GM19438 (cell line): ENCODE measurements around the gene ADARB1.

Experiments used
- ATAC-seq: cut with Tn5 transposase; IDR thresholded peaks from one replicate; pipeline ENCODE4 v1.9.1; 2021; ENCODE audit warnings: low read depth; ENCODE audit not compliant: unreplicated experiment

Gene ADARB1

DNA sequence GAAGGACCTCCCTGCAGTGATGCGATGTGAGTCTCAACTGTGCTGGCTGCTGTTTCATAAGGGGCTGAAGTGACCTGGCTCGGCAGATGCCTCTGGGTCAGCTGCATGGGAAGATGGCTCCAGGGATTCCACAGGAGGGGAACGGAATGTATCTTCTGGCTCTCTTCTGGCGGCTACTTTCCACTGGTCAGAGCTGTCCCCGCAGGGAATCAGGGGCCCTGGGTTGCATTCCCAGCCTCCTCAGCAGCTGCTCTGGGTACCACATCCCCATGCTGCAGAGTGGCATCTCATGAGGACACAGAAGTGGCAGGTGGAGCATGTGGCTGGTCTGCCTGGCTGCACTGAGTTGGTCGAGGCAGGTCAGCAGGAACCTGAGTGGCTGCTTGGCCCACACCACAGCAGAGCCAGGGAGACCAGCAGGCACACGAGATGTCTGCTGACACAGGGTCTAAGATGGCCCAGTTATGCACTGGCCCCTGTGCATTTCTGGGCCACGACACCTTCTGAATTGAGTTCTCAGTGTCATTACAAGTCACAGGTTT lies 170.5 kb downstream of the ADARB1 start:
- ATAC-seq: no peak

DNA sequence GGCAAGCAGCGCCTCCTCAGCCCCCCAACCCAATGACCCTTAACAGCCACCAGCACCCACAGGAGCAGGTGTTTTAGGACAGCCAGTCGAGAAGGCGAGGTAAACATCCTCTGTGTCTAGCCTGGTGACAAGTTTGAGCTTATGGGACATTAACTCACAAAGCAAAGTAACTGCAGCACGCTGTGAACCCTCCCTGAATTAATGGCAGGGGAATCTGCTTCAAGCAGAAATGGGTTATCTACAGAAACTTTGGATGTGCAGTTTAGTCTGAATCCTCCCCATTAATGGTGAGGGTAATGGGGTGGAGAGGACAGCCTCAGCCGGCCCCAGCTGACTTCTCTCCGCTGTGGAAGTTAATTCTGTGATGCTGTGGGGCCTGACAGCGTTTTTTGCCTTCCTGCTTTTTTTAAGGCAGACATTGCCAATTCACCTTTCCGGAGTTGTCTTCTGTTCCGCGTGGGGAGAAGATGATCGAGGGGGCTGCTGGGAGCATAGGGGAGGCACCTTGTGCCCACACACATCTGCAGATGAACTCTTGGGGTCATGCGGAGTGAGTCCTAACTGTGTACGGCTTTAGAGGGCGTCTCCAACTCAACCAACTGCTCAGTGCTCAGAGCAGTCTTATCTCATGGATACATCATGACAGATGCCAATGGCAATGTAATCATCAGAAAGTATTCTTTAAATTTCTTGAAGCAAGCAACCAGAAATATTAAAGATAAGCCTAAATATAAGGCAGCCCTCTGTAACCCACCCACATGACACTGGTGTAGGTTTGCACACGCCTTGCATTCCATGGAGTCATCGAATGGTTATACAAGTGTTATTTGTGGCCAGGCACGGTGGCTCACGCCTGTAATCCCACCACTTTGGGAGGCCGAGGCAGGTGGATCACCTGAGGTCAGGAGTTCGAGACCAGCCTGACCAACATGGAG lies 172.3 kb downstream of the ADARB1 start:
- no peak for ATAC-seq

DNA sequence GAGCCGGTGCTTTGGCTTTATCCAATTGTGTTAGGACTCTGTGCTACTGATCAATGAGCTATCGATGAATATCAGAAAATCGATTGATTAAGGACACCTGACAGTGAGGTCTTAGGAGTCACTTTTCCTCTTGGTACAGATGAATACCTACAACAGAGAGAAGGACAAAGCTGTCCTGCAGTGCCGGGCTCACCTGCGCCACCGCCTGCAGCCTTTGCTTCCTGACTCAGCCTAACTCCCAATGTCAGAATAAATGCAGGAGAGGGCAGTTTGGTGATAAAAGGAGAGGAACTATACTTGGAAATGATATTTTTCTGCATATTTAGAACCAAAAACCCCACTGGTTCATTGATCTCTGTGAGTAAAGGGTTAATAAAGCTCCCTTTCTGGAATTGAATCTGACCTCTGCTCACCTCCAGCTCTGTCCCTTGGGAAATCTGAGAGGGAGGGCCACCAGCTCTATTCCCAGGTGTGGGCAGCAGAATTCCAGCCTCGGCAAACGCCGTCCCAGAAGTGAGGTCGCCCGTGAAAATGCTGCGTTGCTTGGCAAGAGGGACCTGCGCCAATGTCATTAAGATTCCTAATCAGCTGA lies 174.0 kb downstream of the ADARB1 start:
- no peak for ATAC-seq

DNA sequence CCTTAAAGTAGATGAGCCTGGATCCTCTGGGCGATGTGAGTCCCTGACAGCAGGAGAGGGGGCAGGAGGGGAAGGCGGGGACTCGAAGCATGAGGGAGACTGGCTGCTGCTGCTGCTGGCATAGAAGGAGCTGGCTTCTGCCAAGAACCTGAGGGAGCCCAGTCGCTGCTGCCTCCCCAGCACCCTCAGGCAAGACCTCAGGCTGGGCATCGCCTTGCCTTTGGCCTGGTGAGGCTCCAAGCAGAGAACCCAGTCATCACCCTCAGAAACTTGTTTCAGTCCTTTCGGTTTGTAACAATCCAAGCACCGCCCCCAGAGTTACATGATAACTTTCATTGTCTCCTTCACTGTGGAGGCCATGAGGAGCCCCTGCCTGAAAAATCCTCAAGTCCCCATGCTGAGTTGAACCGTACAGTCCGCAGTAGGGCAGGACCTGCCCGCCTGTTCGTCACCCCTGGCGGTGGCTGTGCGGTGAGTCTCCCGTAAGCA lies 174.6 kb downstream of the ADARB1 start:
- no peak for ATAC-seq

DNA sequence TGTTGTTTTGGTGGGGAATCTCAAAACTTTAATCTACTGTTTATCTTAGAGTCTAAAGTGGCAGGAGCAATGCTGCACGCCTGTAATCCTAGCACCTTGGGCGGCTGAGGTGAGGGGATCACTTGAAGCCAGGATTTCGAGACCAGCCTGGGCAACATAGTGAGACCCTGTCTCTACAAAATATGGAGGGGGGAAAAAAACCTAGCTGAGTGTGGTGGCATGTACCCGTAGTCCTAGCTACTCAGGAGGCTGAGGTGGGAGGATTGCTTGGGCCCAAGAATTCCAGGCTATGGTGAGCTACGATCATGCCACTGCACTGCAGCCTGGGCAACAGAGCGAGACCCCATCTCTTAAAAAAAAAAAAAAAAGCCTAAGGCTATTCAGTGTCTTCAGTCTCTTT lies 175.2 kb downstream of the ADARB1 start:
- ATAC-seq: no peak

DNA sequence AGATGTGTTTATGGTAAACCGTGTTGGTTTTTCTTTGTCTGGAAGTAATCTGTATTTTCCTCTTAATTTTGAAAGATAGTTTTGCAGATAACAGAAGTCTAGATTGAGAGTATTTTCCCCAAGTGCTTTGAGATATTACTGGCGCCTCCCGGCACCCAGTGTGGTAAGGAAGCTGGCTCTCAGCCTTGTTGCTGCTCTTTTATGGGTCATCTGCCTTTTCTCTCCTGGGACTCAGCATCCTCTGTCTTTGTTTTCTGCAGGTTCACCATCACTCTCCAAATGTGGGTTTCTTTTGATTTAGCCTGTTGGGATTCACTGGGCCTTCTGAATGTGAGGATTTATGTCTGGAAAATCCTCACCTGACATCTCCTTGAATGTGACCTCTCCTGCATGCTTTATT lies 175.9 kb downstream of the ADARB1 start:
- no peak for ATAC-seq

DNA sequence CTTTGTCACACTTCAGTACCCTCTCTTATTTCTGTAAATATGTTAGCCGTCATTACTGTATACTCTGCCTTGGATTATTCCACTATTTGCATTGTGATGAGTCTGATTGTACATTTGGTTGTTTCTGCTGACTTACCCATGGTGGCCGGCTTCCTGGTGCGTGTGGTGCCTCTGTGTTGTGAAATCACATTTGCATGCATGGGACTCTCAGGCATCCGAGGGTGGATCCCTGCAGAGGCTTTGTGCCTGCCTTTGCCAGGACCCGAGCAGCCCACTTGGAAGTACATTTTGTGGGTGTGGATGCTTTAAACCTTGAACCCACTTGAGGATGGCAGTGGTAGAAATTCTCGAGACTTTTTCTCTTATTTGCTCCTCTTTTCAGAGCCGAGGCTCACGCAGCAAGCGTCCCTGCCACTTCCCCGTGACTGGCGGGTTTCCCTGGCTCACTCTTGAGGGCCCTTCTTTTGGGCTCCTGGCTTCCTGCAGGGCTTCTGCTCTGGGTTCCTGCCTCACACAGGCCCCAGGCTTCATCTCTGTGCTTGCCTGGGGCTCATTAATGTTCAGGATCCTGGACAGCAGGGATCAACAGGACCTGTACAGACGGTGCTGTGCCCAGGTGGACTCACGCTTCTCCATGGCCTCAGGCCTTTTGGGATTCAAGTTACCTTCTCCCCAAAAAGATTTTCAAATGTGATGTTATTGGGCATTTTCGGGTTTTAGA lies 176.7 kb downstream of the ADARB1 start:
- ATAC-seq: no peak

DNA sequence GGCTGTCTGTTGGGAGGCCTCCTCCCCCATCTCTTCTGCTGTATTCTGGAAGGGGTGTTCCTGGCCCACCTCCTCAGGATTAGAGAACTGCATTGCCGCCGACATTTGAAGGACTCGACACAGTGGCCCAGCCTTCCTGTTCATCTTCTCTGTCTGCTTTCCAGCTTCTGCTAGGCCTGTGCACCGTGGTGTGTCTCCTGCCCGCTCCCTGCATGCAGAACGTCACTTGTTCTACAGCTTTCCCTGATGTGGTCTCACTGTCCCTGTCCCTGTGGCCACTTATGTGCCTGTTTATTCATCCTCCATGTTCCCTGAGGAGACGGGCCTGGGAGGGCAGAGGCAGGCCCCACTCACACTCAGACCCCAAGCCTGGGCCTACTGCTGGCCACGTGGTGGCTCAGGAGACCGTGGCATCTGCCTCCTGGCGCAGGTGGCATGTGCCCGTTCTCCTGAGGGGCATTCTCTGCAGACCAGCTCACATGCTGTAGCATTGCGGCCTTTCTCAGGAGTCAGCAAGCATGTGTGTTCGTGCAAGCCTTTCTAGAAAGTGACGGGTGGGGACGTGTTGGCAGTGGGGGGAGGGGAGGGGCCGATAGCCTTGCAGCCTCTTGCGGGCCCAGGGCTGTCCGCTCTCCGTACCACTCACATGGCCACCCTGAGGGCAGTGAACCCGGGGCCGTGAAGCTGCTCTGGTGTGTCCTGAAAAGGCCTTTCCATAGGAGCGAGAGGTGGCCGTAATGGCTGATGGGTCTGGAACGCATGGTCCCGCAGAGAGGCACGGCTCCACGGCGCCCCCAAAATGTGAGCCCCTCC lies 177.5 kb downstream of the ADARB1 start:
- no peak for ATAC-seq

DNA sequence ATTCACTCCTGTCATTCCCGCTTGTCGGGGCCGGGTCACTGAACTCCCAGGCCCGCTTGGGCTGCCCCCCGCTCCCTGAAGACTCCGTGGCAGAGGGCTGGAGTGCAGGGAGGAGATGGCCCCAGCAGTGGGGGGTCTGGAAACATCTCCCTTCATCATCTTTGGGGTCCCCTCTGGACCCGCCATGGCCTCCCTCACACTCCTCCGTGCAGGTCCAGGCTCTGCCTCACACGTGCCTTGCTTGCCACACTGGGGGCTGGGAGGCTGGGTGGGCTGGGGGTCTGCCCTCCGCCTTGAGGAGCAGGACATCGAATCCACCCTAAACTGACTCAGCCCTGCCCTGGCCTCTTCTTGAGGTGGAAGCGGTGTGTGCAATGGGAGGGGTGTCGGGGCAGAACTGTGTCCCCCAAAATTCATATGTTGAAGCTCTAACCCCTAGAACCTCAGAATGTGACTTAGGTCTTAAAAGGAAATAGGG lies 178.1 kb downstream of the ADARB1 start:
- ATAC-seq: no peak

DNA sequence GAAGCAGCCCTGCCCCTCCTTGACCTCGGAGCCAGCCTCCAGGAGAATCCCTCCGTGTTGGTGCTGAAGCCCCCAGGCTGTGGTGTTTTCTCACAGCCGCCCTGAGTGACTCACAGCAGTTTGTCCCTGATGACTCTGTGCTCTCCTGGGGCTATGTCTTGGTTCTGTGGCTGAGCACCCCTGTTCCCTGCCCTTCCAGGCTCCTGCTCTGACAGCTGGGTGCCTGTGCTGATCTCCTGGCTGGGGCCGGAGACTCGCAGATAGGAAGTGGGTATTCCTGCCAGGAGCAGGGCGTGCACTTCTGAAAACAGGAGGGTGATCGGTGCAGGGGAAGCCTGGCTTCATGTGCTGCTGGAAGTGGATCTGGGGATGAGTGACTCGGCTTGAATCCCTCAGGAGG lies 178.8 kb downstream of the ADARB1 start:
- ATAC-seq: no peak

DNA sequence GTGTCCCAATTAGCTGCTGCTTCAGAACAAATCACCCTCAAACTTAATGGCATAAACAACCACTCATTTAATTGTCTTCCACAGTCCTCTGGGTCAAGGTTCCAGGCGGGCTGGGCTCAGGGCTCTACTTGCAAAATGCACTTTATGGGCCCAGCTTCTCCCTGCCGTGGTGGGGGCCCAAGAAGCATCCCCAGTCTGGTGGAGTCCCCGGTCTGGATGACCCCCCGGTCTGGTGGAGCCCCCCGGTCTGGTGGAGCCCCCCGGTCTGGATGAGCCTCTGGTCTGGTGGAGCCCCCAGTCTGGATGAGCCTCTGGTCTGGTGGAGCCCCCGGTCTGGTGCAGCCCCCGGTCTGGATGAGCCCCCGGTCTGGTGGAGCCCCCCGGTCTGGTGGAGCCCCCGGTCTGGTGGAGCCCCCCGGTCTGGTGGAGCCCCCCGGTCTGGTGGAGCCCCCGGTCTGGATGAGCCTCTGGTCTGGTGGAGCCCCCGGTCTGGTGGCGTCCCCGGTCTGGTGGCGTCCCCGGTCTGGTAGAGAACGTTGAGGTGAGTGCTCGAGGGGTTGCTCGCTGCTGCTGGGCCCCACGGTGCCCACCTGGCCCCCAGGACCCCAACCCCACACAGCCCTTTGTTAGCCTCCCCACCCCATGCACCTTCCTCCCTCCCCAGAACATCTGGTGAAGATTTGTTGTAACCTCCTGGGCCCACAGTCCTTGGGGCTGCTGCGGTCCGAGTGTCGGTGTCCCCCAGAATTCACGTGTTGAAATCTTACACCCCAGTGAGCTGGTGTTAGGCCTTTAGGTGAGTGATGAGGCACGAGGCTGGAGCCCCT lies 179.5 kb downstream of the ADARB1 start:
- no peak for ATAC-seq

DNA sequence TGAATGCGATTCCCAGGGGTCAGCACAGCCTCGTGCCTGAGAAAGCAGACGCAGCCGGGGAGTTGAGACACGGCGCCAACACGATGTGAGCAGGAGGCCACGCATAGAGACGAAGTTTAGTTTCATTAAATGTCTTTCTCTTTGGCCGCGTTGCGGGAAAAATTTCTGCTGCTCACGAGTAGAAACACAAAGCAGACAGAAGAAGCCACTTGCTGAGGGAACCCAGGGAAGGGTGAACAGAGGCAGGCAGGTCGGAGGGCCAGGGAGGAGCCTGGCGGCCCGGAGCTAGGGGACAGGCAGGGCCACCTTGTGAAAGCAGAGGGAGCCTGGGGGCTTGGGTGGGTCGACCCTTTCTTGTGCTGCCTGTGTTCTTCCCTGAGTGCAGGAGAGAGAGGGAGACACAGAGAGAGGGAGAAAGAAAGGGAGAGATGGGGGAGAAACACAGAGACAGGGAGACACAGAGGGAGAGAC lies 180.1 kb downstream of the ADARB1 start:
- ATAC-seq: no peak

DNA sequence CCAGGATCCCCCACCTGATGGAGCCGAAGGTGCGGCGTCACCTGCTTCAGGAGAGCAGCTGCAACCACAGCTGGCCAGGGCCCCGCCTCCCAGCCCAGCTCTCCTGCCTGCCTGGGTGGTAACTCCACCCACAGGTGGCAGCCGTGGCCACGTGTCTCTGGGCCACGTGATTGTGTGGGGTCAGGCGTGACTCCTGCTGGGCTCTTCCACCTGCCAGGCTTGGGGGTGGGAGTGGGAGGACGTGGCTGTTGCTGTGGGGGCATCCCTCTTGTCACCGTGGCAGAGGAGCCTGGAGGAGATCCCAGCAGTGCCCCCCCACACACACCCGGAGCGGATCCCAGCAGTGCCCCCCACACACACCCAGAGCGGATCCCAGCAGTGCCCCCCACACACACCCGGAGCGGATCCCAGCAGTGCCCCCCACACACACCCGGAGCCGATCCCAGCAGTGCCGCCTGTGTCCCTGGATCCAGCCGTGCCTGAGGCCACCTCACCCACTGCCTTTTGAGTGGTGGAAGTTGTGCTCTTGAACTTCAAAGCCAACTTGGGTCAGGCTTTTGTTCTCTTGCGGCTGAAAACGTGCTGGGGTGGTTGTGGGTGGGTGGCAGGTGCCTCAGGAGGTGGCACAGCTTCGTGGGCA lies 181.1 kb downstream of the ADARB1 start:
- no peak for ATAC-seq

DNA sequence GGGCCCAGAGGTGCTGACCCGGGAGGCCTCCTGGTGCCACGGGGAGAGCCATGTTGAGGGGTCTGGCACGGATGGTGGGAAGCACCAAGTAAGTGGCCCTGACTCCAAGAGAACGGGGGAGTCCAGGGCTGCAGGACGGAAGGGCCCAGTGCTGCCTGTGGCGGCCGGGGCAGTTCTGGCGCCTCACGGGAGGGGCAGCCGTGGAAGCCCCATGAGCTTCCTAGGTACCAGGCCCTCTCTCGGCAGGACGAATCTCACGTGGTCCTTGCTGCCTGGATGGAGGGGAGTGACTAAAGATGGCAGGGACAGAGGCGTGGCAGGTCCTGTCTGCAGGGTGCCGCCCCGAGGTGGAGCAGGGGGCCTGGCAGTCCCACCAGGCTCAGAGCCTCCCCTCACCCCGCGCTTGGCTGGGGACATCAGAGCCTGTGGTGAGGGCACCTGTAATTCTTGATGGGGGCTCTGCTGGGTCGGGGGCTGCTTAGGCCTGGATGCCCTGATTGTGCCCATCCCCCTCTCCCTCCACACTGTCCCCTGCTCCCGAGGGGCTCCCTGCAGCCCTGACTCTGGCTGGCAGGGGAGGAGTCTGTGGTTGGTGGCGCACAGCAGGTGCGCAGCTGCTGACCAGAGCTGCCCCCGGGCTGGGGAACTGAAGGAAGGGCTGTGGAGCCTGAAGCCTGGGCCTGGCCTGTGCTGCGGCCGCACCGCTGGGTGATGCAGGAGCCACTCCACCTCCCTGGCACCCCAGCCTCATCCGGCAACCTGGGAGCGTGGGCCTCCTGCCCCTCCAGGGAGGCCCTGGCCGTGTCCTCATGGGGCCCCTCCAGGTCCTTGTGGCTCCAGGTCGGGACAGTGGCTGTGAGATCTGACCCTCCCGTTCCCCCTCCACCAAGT lies 181.9 kb downstream of the ADARB1 start:
- no peak for ATAC-seq

DNA sequence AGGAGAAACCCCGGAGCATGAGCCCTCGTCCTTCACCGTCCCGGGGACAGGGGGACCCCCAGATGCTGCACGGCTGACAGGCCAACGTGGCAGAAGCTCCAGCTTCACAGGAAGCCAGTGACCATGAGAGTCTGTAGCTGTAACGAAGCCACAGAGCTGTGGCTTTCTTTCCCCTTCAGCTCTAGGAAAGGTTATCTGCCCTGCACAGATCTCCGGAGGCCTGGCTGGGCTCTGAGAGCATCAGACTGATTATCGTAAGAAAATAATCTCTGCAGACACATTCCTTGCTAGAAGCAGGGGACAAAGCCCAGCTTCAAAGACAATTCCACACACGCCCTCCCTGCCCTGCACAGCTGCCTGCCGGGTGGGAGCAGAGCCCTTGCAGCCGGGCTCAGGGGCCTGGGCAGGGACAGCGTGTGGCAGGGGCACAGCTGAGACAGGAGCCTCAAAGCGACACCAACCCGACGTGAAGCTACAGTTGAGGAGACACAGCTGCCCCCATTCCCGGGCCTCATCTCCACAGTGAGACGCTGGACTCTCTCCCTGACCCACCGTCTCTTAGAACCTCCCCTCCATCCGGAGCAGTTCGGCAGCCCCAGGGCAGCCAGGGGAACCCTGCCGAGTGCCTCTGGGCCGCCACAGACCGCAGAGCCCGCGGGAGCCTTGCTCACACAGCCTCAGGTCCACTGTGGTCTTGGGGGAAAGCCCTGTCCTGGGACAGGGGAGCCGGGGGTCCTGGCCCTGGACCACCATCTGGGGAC lies 182.7 kb downstream of the ADARB1 start:
- no peak for ATAC-seq

DNA sequence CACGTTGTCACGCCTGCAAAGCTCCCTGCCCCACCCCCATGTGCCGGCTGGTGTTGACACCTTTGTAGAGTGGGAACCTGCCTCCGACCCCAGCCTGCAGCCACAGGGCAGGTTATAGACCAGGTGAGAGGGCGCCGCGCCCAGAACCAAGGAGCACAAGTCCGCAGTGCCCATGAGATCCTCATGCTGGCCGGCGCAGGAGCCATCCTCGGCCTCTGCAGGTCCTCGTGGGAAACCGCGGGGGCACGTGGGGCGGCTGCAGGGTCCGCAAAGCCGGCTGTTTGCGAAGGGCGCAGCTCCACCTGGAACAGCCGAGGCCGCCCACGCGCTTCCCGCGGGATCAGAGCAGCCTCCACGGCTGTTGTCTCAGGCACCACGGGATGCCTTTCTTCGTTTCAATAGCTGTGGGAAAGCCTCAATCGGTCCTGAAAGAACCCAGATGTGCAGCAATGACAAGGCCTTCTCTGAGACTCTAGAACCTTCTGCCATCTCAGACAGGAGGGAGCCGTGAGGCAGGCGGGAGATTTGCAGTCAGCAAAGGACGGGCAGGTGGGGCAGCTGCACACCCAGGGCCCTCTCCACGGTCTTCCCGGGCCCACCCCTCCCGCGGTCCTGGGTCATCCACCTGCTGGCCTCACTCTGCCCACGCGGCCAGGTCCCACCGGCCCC lies 183.4 kb downstream of the ADARB1 start:
- no peak for ATAC-seq
